HEK293 (cell line): Measurements from ENCODE around the gene ZNF773.

ENCODE experiments used
- HOXC10 ChIP-seq: sonication (generic); formaldehyde crosslinking; IDR thresholded peaks from 2 replicates; pipeline ENCODE4 v1.8.1; 2023; ENCODE audit warnings: mild to moderate bottlenecking, missing genetic modification reagents
- IKZF3 ChIP-seq: fragments of 450-650 bp; IDR thresholded peaks from 2 replicates; pipeline ENCODE4 v1.5.0; 2018; ENCODE audit warnings: missing biosample characterization, mild to moderate bottlenecking, missing genetic modification characterization, moderate library complexity
- KLF7 ChIP-seq: fragments of 450-650 bp; formaldehyde crosslinking; IDR thresholded peaks from 2 replicates; pipeline ENCODE4 v1.5.1; 2016; ENCODE audit warnings: missing biosample characterization, missing genetic modification characterization, borderline replicate concordance
- RBAK ChIP-seq: fragments of 450-650 bp; formaldehyde crosslinking; IDR thresholded peaks from 2 replicates; pipeline ENCODE4 v1.5.1; 2016; ENCODE audit warnings: missing biosample characterization, missing genetic modification characterization
- SCRT2 ChIP-seq: fragments of 450-650 bp; formaldehyde crosslinking; IDR thresholded peaks from 2 replicates; pipeline ENCODE4 v1.5.1; 2016; ENCODE audit warnings: missing biosample characterization, missing genetic modification characterization
- SP2 ChIP-seq: fragments of 450-650 bp; formaldehyde crosslinking; IDR thresholded peaks from 2 replicates; pipeline ENCODE4 v1.5.1; 2016; ENCODE audit warnings: missing biosample characterization, missing genetic modification characterization
- SP7 ChIP-seq: fragments of 450-650 bp; formaldehyde crosslinking; IDR thresholded peaks from 2 replicates; pipeline ENCODE4 v1.5.1; 2016; ENCODE audit warnings: missing biosample characterization, missing genetic modification characterization
- TCF7L2 ChIP-seq: IDR thresholded peaks from 2 replicates; pipeline ENCODE4 v1.6.1; 2011; ENCODE audit warnings: low read depth, mild to moderate bottlenecking, inconsistent platforms, low read length, moderate library complexity, borderline replicate concordance
- TSHZ1 ChIP-seq: fragments of 450-650 bp; formaldehyde crosslinking; IDR thresholded peaks from 2 replicates; pipeline ENCODE4 v1.5.1; 2016; ENCODE audit warnings: missing biosample characterization, missing genetic modification characterization, borderline replicate concordance
- YY1 ChIP-seq: fragments of 450-650 bp; formaldehyde crosslinking; IDR thresholded peaks from 2 replicates; pipeline ENCODE4 v1.5.1; 2018; ENCODE audit warnings: missing biosample characterization, missing genetic modification characterization
- ZBTB7A ChIP-seq: fragments of 450-650 bp; formaldehyde crosslinking; IDR thresholded peaks from 2 replicates; pipeline ENCODE4 v1.5.1; 2016; ENCODE audit warnings: low read depth, missing biosample characterization, missing genetic modification characterization
- ZFP69B ChIP-seq: fragments of 450-650 bp; formaldehyde crosslinking; IDR thresholded peaks from 2 replicates; pipeline ENCODE4 v1.5.1; 2016; ENCODE audit warnings: missing biosample characterization, missing genetic modification characterization
- ZNF175 ChIP-seq: fragments of 450-650 bp; formaldehyde crosslinking; IDR thresholded peaks from 2 replicates; pipeline ENCODE4 v1.5.1; 2016; ENCODE audit warnings: missing biosample characterization, missing genetic modification characterization
- ZNF221 ChIP-seq: fragments of 450-650 bp; formaldehyde crosslinking; IDR thresholded peaks from 2 replicates; pipeline ENCODE4 v1.5.1; 2017; ENCODE audit warnings: missing biosample characterization, missing genetic modification characterization, borderline replicate concordance
- ZNF23 ChIP-seq: fragments of 450-650 bp; formaldehyde crosslinking; IDR thresholded peaks from 2 replicates; pipeline ENCODE4 v1.5.1; 2016; ENCODE audit warnings: missing biosample characterization, missing genetic modification characterization, borderline replicate concordance
- ZNF24 ChIP-seq: fragments of 450-650 bp; formaldehyde crosslinking; IDR thresholded peaks from 2 replicates; pipeline ENCODE4 v1.5.1; 2016; ENCODE audit warnings: missing biosample characterization, missing genetic modification characterization
- ZNF350 ChIP-seq: fragments of 450-650 bp; formaldehyde crosslinking; IDR thresholded peaks from 2 replicates; pipeline ENCODE4 v1.5.0; 2017; ENCODE audit warnings: missing biosample characterization, mild to moderate bottlenecking, missing genetic modification characterization
- ZNF362 ChIP-seq: fragments of 450-650 bp; formaldehyde crosslinking; IDR thresholded peaks from 2 replicates; pipeline ENCODE4 v1.5.1; 2016; ENCODE audit warnings: missing biosample characterization, missing genetic modification characterization
- ZNF518A ChIP-seq: fragments of 450-650 bp; formaldehyde crosslinking; conservative IDR thresholded peaks from 2 replicates; pipeline ENCODE4 v1.5.1; 2016; ENCODE audit warnings: low read depth, missing biosample characterization, missing genetic modification characterization
- ZNF529 ChIP-seq: fragments of 450-650 bp; formaldehyde crosslinking; IDR thresholded peaks from 2 replicates; pipeline ENCODE4 v1.5.1; 2017; ENCODE audit warnings: missing genetic modification characterization, missing biosample characterization; ENCODE audit not compliant: insufficient replicate concordance
- ZNF843 ChIP-seq: fragments of 450-650 bp; formaldehyde crosslinking; IDR thresholded peaks from 2 replicates; pipeline ENCODE4 v1.5.1; 2016; ENCODE audit warnings: missing biosample characterization, missing genetic modification characterization
- TF ChIP-seq, protein P1 (sequence below): fragments of 450-650 bp; formaldehyde crosslinking; IDR thresholded peaks from 2 replicates; pipeline ENCODE4 v1.5.1; 2016; ENCODE audit warnings: missing biosample characterization, missing genetic modification characterization
- TF ChIP-seq, protein P2 (sequence below): fragments of 450-650 bp; formaldehyde crosslinking; IDR thresholded peaks from 2 replicates; pipeline ENCODE4 v1.5.1; 2017; ENCODE audit warnings: missing biosample characterization, missing genetic modification characterization

The ZNF773 gene

GRCh38 chr19:57477191-57478008 lies 22.3 kb upstream of the ZNF773 start, which contains the start of gene ZNF772 (continued):
- no peak for TF ChIP-seq TSHZ1 (tag by site-specific recombination)
- TF ChIP-seq ZNF23 = no peak
- TF ChIP-seq, protein P1, sequence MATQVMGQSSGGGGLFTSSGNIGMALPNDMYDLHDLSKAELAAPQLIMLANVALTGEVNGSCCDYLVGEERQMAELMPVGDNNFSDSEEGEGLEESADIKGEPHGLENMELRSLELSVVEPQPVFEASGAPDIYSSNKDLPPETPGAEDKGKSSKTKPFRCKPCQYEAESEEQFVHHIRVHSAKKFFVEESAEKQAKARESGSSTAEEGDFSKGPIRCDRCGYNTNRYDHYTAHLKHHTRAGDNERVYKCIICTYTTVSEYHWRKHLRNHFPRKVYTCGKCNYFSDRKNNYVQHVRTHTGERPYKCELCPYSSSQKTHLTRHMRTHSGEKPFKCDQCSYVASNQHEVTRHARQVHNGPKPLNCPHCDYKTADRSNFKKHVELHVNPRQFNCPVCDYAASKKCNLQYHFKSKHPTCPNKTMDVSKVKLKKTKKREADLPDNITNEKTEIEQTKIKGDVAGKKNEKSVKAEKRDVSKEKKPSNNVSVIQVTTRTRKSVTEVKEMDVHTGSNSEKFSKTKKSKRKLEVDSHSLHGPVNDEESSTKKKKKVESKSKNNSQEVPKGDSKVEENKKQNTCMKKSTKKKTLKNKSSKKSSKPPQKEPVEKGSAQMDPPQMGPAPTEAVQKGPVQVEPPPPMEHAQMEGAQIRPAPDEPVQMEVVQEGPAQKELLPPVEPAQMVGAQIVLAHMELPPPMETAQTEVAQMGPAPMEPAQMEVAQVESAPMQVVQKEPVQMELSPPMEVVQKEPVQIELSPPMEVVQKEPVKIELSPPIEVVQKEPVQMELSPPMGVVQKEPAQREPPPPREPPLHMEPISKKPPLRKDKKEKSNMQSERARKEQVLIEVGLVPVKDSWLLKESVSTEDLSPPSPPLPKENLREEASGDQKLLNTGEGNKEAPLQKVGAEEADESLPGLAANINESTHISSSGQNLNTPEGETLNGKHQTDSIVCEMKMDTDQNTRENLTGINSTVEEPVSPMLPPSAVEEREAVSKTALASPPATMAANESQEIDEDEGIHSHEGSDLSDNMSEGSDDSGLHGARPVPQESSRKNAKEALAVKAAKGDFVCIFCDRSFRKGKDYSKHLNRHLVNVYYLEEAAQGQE (tag by site-specific recombination) = no peak
- TF ChIP-seq TCF7L2 = no peak
- TF ChIP-seq ZNF843 (tag by site-specific recombination) = no peak
- TF ChIP-seq, protein P2, sequence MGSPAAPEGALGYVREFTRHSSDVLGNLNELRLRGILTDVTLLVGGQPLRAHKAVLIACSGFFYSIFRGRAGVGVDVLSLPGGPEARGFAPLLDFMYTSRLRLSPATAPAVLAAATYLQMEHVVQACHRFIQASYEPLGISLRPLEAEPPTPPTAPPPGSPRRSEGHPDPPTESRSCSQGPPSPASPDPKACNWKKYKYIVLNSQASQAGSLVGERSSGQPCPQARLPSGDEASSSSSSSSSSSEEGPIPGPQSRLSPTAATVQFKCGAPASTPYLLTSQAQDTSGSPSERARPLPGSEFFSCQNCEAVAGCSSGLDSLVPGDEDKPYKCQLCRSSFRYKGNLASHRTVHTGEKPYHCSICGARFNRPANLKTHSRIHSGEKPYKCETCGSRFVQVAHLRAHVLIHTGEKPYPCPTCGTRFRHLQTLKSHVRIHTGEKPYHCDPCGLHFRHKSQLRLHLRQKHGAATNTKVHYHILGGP (tag by site-specific recombination) = no peak
- TF ChIP-seq RBAK (tag by site-specific recombination) = 0 out of 2 replicates have a peak, but pooled peaks have one; percentile 9
- peak; percentile 92 for TF ChIP-seq ZNF518A (tag by site-specific recombination)
- peak; percentile 54; the same call in 1 of the 2 replicates for TF ChIP-seq IKZF3
- no peak for TF ChIP-seq ZNF362
- no peak for TF ChIP-seq ZNF221
- TF ChIP-seq KLF7 (tag by site-specific recombination) = no peak
- peak; percentile 68 for TF ChIP-seq YY1 (tag by site-specific recombination)
- peak; percentile 95; the same call in 1 of the 2 replicates for TF ChIP-seq HOXC10 (CRISPR knock-in tag)
- peak; percentile 86 for TF ChIP-seq SP2 (tag by site-specific recombination)
- no peak for TF ChIP-seq ZBTB7A (tag by site-specific recombination)
- no peak; the same call in 1 of the 2 replicates for TF ChIP-seq ZNF24 (tag by site-specific recombination)
- TF ChIP-seq ZNF529 (tag by site-specific recombination) = no peak
- no peak; the same call in 1 of the 2 replicates for TF ChIP-seq SP7 (tag by site-specific recombination)
- TF ChIP-seq ZNF175 = no peak
- TF ChIP-seq ZFP69B (tag by site-specific recombination) = 0 out of 2 replicates have a peak, but pooled peaks have one; percentile 39
- TF ChIP-seq ZNF350 (tag by site-specific recombination) = no peak
- peak; percentile 90 for TF ChIP-seq SCRT2 (tag by site-specific recombination)
